A549 (cell line): ENCODE measurements around the gene SLC35E4.
"Not testable (repeated sequence)": the region's sequence is repeated elsewhere in the genome, so short reads cannot be mapped to it uniquely, and the experiment has no call there.

ENCODE experiments used
- BHLHE40 ChIP-seq: IDR thresholded peaks from 2 replicates; pipeline ENCODE4 v1.6.1; 2012; ENCODE audit warnings: low read depth, low read length, inconsistent platforms
- CBX2 ChIP-seq: fragments of 200-600 bp; sonication (generic); IDR thresholded peaks from 2 replicates; pipeline ENCODE4 v1.6.1; 2016; ENCODE audit warnings: low read depth, mild to moderate bottlenecking, borderline replicate concordance
- HOXA7 ChIP-seq: fragments of 250-450 bp; sonication (Bioruptor Pico); IDR thresholded peaks from 2 replicates; pipeline ENCODE4 v1.5.0; 2020; ENCODE audit warnings: mild to moderate bottlenecking, moderate library complexity
- JUN ChIP-seq, 2 experiments: fragments of >200 bp; sonication (Bioruptor Twin); formaldehyde crosslinking; IDR thresholded peaks; 2 replicates in 1 of 2; 3 replicates in 1 of 2; pipeline ENCODE4 v1.6.1; 2016 to 2017
- KDM1A ChIP-seq: fragments of 200-600 bp; sonication (generic); IDR thresholded peaks from 2 replicates; pipeline ENCODE4 v1.6.1; 2016; ENCODE audit warnings: low read depth, mild to moderate bottlenecking
- POLR2A ChIP-seq: IDR thresholded peaks from 2 replicates; pipeline ENCODE4 v1.6.1; 2012; ENCODE audit warnings: mild to moderate bottlenecking, low read length
- RAD21 ChIP-seq, 2 experiments: fragments of >200 bp in 1 of 2; sonication (Bioruptor Twin) in 1 of 2; formaldehyde crosslinking in 1 of 2; IDR thresholded peaks in 1 of 2; conservative IDR thresholded peaks in 1 of 2; 2 replicates in 1 of 2; 3 replicates in 1 of 2; pipeline ENCODE4 v1.6.1; 2012 to 2018; ENCODE audit warnings: inconsistent platforms in 1 of 2
- RNF2 ChIP-seq: fragments of 200-600 bp; sonication (generic); IDR thresholded peaks from 2 replicates; pipeline ENCODE4 v1.6.1; 2016; ENCODE audit warnings: low read depth, mild to moderate bottlenecking, antibody characterized with exemption, moderate library complexity, borderline replicate concordance
- SREBF2 ChIP-seq: fragments of 450-650 bp; IDR thresholded peaks from 2 replicates; pipeline ENCODE4 v1.6.1; 2014; ENCODE audit warnings: mild to moderate bottlenecking, moderate library complexity
- TF ChIP-seq, protein P1 (sequence below): IDR thresholded peaks from 2 replicates; pipeline ENCODE4 v1.6.1; 2012
- TF ChIP-seq, protein P2 (sequence below): fragments of >200 bp; sonication (Bioruptor Twin); formaldehyde crosslinking; IDR thresholded peaks from 3 replicates; pipeline ENCODE4 v1.5.1; 2016

DNA sequence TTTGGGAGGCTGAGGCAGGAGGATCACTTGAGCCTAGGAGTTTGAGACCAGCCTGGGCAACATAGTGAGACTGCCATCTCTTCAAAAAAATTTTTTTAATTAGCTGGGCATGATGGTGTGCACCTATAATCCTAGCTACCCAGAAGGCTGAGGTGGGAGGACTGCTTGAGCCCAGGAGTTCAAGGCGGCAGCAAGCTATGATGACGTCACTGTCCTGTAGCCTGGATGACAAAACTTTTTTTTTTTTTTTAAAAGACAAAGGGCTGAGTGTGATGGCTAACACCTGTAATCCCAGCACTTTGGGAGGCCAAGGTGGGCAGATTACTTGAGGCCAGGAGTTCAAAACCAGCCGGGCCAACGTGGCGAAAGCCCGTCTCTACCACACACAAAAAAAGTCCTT, 15.7 kb upstream of the SLC35E4 start:
- TF ChIP-seq, protein P1, sequence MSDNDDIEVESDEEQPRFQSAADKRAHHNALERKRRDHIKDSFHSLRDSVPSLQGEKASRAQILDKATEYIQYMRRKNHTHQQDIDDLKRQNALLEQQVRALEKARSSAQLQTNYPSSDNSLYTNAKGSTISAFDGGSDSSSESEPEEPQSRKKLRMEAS = not testable (repeated sequence)
- not testable (repeated sequence) for TF ChIP-seq RAD21 (conservative IDR thresholded peaks at IDR 0.05 in 1 of 2, IDR thresholded peaks at IDR 0.05 in 1 of 2); RNF2; POLR2A; KDM1A; CBX2; HOXA7 (CRISPR knock-in tag); BHLHE40; SREBF2; JUN (IDR thresholded peaks at IDR 0.05)
- TF ChIP-seq, protein P2, sequence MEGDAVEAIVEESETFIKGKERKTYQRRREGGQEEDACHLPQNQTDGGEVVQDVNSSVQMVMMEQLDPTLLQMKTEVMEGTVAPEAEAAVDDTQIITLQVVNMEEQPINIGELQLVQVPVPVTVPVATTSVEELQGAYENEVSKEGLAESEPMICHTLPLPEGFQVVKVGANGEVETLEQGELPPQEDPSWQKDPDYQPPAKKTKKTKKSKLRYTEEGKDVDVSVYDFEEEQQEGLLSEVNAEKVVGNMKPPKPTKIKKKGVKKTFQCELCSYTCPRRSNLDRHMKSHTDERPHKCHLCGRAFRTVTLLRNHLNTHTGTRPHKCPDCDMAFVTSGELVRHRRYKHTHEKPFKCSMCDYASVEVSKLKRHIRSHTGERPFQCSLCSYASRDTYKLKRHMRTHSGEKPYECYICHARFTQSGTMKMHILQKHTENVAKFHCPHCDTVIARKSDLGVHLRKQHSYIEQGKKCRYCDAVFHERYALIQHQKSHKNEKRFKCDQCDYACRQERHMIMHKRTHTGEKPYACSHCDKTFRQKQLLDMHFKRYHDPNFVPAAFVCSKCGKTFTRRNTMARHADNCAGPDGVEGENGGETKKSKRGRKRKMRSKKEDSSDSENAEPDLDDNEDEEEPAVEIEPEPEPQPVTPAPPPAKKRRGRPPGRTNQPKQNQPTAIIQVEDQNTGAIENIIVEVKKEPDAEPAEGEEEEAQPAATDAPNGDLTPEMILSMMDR = not testable (repeated sequence)
